Liver (tissue), 9 donors: ENCODE results near the gene RFX8. TPM values are rescaled to one million over a fixed set of nuclear protein-coding genes. Genes with fewer than 3 reads are reported as not detected.

Source experiments
- DNase-seq: peaks from one replicate; pipeline ENCODE4 v3.0.0-alpha.2; 2017; ENCODE audit warnings: low spot score
- H3K27ac ChIP-seq, 2 donors: one replicate each; pipeline ENCODE4 v1.7.0; 2013; ENCODE audit warnings: inconsistent platforms in 2 of 2, low read length in 2 of 2, control low read depth in 1 of 2, low read depth in 1 of 2, mild to moderate bottlenecking in 1 of 2
- H3K27me3 ChIP-seq, 4 donors: one replicate each; pipeline versions ENCODE4 v1.6.1 to v1.7.0; 2013; ENCODE audit warnings: low read length in 3 of 4, inconsistent platforms in 1 of 4, mild to moderate bottlenecking in 1 of 4, moderate library complexity in 1 of 4; ENCODE audit not compliant: control insufficient read depth in 4 of 4, insufficient read depth in 4 of 4
- H3K36me3 ChIP-seq, 4 donors: one replicate each; pipeline versions ENCODE4 v1.6.1 to v1.7.0; 2013; ENCODE audit warnings: low read length in 3 of 4, mild to moderate bottlenecking in 3 of 4, low read depth in 1 of 4, moderate library complexity in 1 of 4; ENCODE audit not compliant: control insufficient read depth in 4 of 4, insufficient read depth in 3 of 4
- H3K4me1 ChIP-seq, 4 donors: one replicate each; pipeline versions ENCODE4 v1.6.1 to v1.7.0; 2013; ENCODE audit warnings: low read length in 3 of 4, mild to moderate bottlenecking in 3 of 4, moderate library complexity in 1 of 4; ENCODE audit not compliant: control insufficient read depth in 4 of 4, insufficient read depth in 4 of 4
- H3K4me3 ChIP-seq, 3 donors: one replicate each; pipeline versions ENCODE4 v1.6.1 to v1.7.0; 2013; ENCODE audit warnings: low read length in 3 of 3, control low read depth in 1 of 3, low read depth in 1 of 3, mild to moderate bottlenecking in 1 of 3
- H3K9ac ChIP-seq, 2 donors: one replicate each; pipeline ENCODE4 v1.7.0; 2013; ENCODE audit warnings: low read length in 2 of 2, mild to moderate bottlenecking in 2 of 2, moderate library complexity in 2 of 2, control low read depth in 1 of 2, low read depth in 1 of 2
- H3K9me3 ChIP-seq, 4 donors: one replicate each; pipeline versions ENCODE4 v1.6.1 to v1.7.0; 2013; ENCODE audit warnings: low read length in 3 of 4; ENCODE audit not compliant: control insufficient read depth in 4 of 4
- CTCF ChIP-seq: fragments of 150-350 bp; IDR thresholded peaks from 2 replicates; pipeline ENCODE4 v1.5.1; 2017; ENCODE audit warnings: improper control_type of control experiment, low read depth, low read length; ENCODE audit not compliant: missing input control
- FOXA1 ChIP-seq: IDR thresholded peaks from 2 replicates; pipeline ENCODE4 v1.6.1; 2016; ENCODE audit warnings: antibody characterized with exemption
- FOXA2 ChIP-seq: IDR thresholded peaks from 2 replicates; pipeline ENCODE4 v1.6.1; 2016; ENCODE audit warnings: antibody characterized with exemption
- GABPA ChIP-seq, 2 donors: IDR thresholded peaks in 1 of 2; conservative IDR thresholded peaks in 1 of 2; 2 replicates each; pipeline ENCODE4 v1.6.1; 2016; ENCODE audit warnings: antibody characterized with exemption in 2 of 2, mild to moderate bottlenecking in 1 of 2, moderate library complexity in 1 of 2
- JUND ChIP-seq, 2 donors: IDR thresholded peaks; 2 replicates each; pipeline ENCODE4 v1.6.1; 2016; ENCODE audit warnings: antibody characterized with exemption in 2 of 2
- REST ChIP-seq: IDR thresholded peaks from 2 replicates; pipeline ENCODE4 v1.6.1; 2016; ENCODE audit warnings: antibody characterized with exemption, mild to moderate bottlenecking
- SP1 ChIP-seq: IDR thresholded peaks from 2 replicates; pipeline ENCODE4 v1.6.1; 2018; ENCODE audit warnings: antibody characterized with exemption, mild to moderate bottlenecking
- TAF1 ChIP-seq: conservative IDR thresholded peaks from 2 replicates; pipeline ENCODE4 v1.6.1; 2016; ENCODE audit warnings: antibody characterized with exemption, mild to moderate bottlenecking
- YY1 ChIP-seq: IDR thresholded peaks from 2 replicates; pipeline ENCODE4 v1.6.1; 2016; ENCODE audit warnings: antibody characterized with exemption, mild to moderate bottlenecking
- WGBS: extraction: QIAGEN DNeasy Blood & Tissue Kit; methylation state at CpG from one replicate; pipeline ENCODE4 v1.1.7; 2013; 5-methylcytosine and 5-hydroxymethylcytosine counted together
- polyA plus RNA-seq, 2 donors: library from polyadenylated mRNA; stranded (reverse) in 1 of 2; unstranded in 1 of 2; fragments of 200-250 nt in 1 of 2; fragments of >200 nt in 1 of 2; fragmentation: Nextera tagmentation in 1 of 2; extraction: Ambion mirVana in 1 of 2; gene quantifications; one replicate each; pipeline versions ENCODE4 v1.2.1 to v1.2.3, GENCODE V29; 2013 to 2015
- total RNA-seq, 2 donors: library from RNA; depleted of rRNA; stranded (reverse); fragments of >200 nt; gene quantifications; one replicate each; pipeline ENCODE4 v1.2.3, GENCODE V29; 2014
- TF ChIP-seq, protein P1 (sequence below): IDR thresholded peaks from 2 replicates; pipeline ENCODE4 v1.6.1; 2016; ENCODE audit warnings: antibody characterized with exemption
- TF ChIP-seq, protein P2 (sequence below): IDR thresholded peaks from 2 replicates; pipeline ENCODE4 v1.6.1; 2016; ENCODE audit warnings: antibody characterized with exemption
- donor health status: healthy.
- donor health status: healthy.
- donor health status: healthy.
- donor health status: healthy.
- donor health status: healthy.

RFX8 gene
- total and polyA plus RNA-seq, 4 donors, result 0.08 to 0.09 (median 0.09) TPM; not detected in 1

GRCh38 chr2:101463911-101464641, 10.8 kb downstream of the RFX8 start:
- H3K36me3 ChIP-seq, result no peaks in the 10 kb centered on the region
- TF ChIP-seq TAF1, result no peak
- no peak for TF ChIP-seq SP1
- no peak for TF ChIP-seq CTCF
- no peak for TF ChIP-seq FOXA1
- TF ChIP-seq, protein P1, sequence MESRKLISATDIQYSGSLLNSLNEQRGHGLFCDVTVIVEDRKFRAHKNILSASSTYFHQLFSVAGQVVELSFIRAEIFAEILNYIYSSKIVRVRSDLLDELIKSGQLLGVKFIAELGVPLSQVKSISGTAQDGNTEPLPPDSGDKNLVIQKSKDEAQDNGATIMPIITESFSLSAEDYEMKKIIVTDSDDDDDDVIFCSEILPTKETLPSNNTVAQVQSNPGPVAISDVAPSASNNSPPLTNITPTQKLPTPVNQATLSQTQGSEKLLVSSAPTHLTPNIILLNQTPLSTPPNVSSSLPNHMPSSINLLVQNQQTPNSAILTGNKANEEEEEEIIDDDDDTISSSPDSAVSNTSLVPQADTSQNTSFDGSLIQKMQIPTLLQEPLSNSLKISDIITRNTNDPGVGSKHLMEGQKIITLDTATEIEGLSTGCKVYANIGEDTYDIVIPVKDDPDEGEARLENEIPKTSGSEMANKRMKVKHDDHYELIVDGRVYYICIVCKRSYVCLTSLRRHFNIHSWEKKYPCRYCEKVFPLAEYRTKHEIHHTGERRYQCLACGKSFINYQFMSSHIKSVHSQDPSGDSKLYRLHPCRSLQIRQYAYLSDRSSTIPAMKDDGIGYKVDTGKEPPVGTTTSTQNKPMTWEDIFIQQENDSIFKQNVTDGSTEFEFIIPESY, result no peak
- TF ChIP-seq REST, result no peak
- no peak overlapping the region for H3K9ac ChIP-seq
- no peak for DNase-seq
- 62% methylated on average over 11 of the region's 11 CpGs for WGBS
- H3K27me3 ChIP-seq, result no peaks in the 10 kb centered on the region
- peaks cover 0 to 2% (median 0%) of the 10 kb centered on the region in 4 donors for H3K4me1 ChIP-seq
- peak overlapping the region in 1 of 2 donors; percentile 49 for H3K27ac ChIP-seq
- H3K4me3 ChIP-seq, result no peak overlapping the region
- no peaks in the 10 kb centered on the region for H3K9me3 ChIP-seq

- Histone ChIP-seq H3K9ac (no peak overlapping the region), H3K4me1 (peaks cover 0 to 2% (median 0%) of the 10 kb centered on the region in 4 donors), H3K27ac (peak overlapping the region in 1 of 2 donors; percentile 49), H3K9me3 (no peaks in the 10 kb centered on the region), H3K27me3 (no peaks in the 10 kb centered on the region), H3K36me3 (no peaks in the 10 kb centered on the region), H3K4me3 (no peak overlapping the region)
- 92% methylated on average over 8 of the region's 8 CpGs for WGBS
- TF ChIP-seq JUND (IDR thresholded peaks at IDR 0.05) (no peak), YY1 (no peak), TAF1 (no peak), FOXA2 (no peak), GABPA (IDR thresholded peaks at IDR 0.05 in 1 of 2, conservative IDR thresholded peaks at IDR 0.05 in 1 of 2) (no peak), SP1 (no peak)
- TF ChIP-seq, protein P2, sequence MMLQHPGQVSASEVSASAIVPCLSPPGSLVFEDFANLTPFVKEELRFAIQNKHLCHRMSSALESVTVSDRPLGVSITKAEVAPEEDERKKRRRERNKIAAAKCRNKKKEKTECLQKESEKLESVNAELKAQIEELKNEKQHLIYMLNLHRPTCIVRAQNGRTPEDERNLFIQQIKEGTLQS, result no peak
- TF ChIP-seq, protein P1, result no peak
- no peak for DNase-seq
These were observed 11.5 kb downstream of the RFX8 start for GRCh38 chr2:101463421-101463820.
